ENCODE data around the gene DCHS2. TPM values are rescaled to one million over a fixed set of nuclear protein-coding genes. Genes with fewer than 3 reads are reported as not detected.

DCHS2 gene
- total RNA-seq, 1 donor = under 0.01 TPM

DNA sequence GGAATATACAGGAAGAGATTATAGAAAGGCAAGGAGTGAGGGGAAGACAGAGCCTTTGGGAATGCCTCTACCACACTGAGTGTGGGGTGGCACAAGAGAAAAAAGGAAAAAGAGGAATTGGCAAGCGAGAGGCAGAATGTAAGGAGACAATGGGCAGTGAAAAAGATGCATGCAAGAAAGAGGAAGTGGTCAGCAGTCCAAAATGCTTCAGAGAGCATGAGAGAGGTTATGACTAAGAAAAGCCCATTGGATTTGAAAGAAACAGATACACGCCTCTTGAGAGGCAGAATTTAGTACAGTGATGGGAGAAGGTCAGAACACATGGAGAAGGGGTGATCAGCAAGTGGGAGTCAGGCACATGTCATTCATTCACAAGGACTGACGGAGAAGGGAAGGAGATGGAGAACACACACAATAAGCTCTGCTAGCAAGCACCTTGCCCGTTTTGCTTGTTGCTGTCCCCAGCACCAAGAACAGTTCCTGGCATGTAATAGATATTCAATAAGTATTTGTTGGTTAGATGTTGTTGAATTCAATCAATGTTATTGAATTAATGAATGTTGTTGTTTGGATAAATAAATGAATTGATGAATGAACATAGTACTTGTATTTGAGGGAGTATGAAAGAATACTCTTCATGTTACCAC lies 6.3 kb downstream of the DCHS2 start:
- Histone ChIP-seq H3K79me2 (ENCODE audit: insufficient read depth, low read length) (no peaks in the 10 kb centered on the region), H2AFZ (ENCODE audit: low read length) (no peak overlapping the region), H3K9me3 (ENCODE audit: low read depth, low read length) (no peaks in the 10 kb centered on the region), H3K27ac (ENCODE audit: low read depth, low read length) (no peak overlapping the region), H3K4me2 (ENCODE audit: insufficient read depth, low read length) (no peak overlapping the region), H3K27me3 (ENCODE audit: insufficient read depth, low read length) (peaks cover 5% of the 10 kb centered on the region), H4K20me1 (ENCODE audit: insufficient read depth, low read length) (no peaks in the 10 kb centered on the region), H3K4me1 (ENCODE audit: insufficient read depth, low read length) (no peaks in the 10 kb centered on the region), H3K4me3 (ENCODE audit: insufficient read depth, low read length) (no peak overlapping the region), H3K36me3 (ENCODE audit: insufficient read depth, low read length) (no peaks in the 10 kb centered on the region)
- TF ChIP-seq, protein P1, sequence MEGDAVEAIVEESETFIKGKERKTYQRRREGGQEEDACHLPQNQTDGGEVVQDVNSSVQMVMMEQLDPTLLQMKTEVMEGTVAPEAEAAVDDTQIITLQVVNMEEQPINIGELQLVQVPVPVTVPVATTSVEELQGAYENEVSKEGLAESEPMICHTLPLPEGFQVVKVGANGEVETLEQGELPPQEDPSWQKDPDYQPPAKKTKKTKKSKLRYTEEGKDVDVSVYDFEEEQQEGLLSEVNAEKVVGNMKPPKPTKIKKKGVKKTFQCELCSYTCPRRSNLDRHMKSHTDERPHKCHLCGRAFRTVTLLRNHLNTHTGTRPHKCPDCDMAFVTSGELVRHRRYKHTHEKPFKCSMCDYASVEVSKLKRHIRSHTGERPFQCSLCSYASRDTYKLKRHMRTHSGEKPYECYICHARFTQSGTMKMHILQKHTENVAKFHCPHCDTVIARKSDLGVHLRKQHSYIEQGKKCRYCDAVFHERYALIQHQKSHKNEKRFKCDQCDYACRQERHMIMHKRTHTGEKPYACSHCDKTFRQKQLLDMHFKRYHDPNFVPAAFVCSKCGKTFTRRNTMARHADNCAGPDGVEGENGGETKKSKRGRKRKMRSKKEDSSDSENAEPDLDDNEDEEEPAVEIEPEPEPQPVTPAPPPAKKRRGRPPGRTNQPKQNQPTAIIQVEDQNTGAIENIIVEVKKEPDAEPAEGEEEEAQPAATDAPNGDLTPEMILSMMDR (IDR thresholded peaks at IDR 0.05; ENCODE audit: extremely low read depth, low read depth, low read length) = no peak
- DNase-seq (ENCODE audit: insufficient read length, low spot score, missing footprints) = no peak

DNA sequence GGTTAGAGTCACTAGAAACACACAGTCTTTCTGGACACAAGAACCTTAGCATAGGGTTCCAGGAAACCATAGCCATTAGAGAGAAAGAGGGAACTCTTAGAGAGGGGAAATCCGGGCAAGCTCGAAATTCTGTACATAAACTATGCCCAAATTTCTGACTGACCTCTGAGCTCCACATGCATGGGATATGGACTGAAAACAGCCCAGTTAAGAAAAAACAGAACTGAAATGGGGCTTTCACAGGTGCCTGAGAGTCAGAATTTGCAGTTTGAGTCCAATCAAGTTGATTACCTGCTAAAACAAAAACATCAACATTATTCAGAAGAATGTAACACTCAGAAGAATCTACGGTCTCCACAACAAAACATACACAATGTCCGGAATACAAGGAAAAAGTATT lies 13.1 kb downstream of the DCHS2 start:
- DNase-seq (ENCODE audit: insufficient read length, low spot score, missing footprints) = no peak
- Histone ChIP-seq H3K4me2 (ENCODE audit: insufficient read depth, low read length) (no peak overlapping the region), H3K36me3 (ENCODE audit: insufficient read depth, low read length) (no peaks in the 10 kb centered on the region), H3K4me3 (ENCODE audit: insufficient read depth, low read length) (no peak overlapping the region), H3K79me2 (ENCODE audit: insufficient read depth, low read length) (no peaks in the 10 kb centered on the region), H2AFZ (ENCODE audit: low read length) (no peak overlapping the region), H3K27me3 (ENCODE audit: insufficient read depth, low read length) (no peaks in the 10 kb centered on the region), H4K20me1 (ENCODE audit: insufficient read depth, low read length) (no peaks in the 10 kb centered on the region), H3K27ac (ENCODE audit: low read depth, low read length) (no peak overlapping the region), H3K4me1 (ENCODE audit: insufficient read depth, low read length) (no peaks in the 10 kb centered on the region), H3K9me3 (ENCODE audit: low read depth, low read length) (no peaks in the 10 kb centered on the region)
- TF ChIP-seq, protein P1 (IDR thresholded peaks at IDR 0.05; ENCODE audit: extremely low read depth, low read depth, low read length) = no peak

DNA sequence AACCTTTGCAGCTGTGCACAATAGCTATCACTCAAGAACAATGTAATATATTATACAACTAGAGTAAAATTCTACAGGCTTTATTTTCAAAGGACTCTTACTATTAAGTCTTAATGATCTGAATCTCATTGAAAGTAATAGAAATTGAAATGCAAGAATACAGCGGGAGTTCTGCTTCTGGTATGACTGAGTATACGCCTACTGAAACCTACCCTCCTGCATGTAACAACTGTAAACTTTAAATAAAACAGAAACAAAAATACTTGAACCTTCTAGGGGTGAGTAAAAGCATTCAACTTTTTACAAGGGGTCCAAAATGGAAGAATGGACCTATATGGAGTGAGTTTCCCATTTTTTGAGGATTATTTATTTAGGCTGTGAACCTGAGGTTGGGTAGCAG lies 13.5 kb downstream of the DCHS2 start:
- Histone ChIP-seq H2AFZ (ENCODE audit: low read length) (no peak overlapping the region), H3K4me3 (ENCODE audit: insufficient read depth, low read length) (no peak overlapping the region), H3K4me2 (ENCODE audit: insufficient read depth, low read length) (no peak overlapping the region), H3K79me2 (ENCODE audit: insufficient read depth, low read length) (no peaks in the 10 kb centered on the region), H4K20me1 (ENCODE audit: insufficient read depth, low read length) (no peaks in the 10 kb centered on the region), H3K27me3 (ENCODE audit: insufficient read depth, low read length) (no peaks in the 10 kb centered on the region), H3K36me3 (ENCODE audit: insufficient read depth, low read length) (no peaks in the 10 kb centered on the region), H3K4me1 (ENCODE audit: insufficient read depth, low read length) (no peaks in the 10 kb centered on the region), H3K27ac (ENCODE audit: low read depth, low read length) (no peak overlapping the region), H3K9me3 (ENCODE audit: low read depth, low read length) (no peaks in the 10 kb centered on the region)
- no peak for DNase-seq (ENCODE audit: insufficient read length, low spot score, missing footprints)
- TF ChIP-seq, protein P1 (IDR thresholded peaks at IDR 0.05; ENCODE audit: extremely low read depth, low read depth, low read length) = no peak

- Histone ChIP-seq H3K36me3 (ENCODE audit: insufficient read depth, low read length) (no peaks in the 10 kb centered on the region), H2AFZ (ENCODE audit: low read length) (no peak overlapping the region), H3K27ac (ENCODE audit: low read depth, low read length) (no peak overlapping the region), H3K4me2 (ENCODE audit: insufficient read depth, low read length) (no peak overlapping the region), H3K4me3 (ENCODE audit: insufficient read depth, low read length) (no peak overlapping the region), H4K20me1 (ENCODE audit: insufficient read depth, low read length) (no peaks in the 10 kb centered on the region), H3K4me1 (ENCODE audit: insufficient read depth, low read length) (no peaks in the 10 kb centered on the region), H3K27me3 (ENCODE audit: insufficient read depth, low read length) (no peaks in the 10 kb centered on the region), H3K79me2 (ENCODE audit: insufficient read depth, low read length) (no peaks in the 10 kb centered on the region), H3K9me3 (ENCODE audit: low read depth, low read length) (no peaks in the 10 kb centered on the region)
- DNase-seq (ENCODE audit: insufficient read length, low spot score, missing footprints) = no peak
- TF ChIP-seq, protein P1 (IDR thresholded peaks at IDR 0.05; ENCODE audit: extremely low read depth, low read depth, low read length) = no peak
Observed at GRCh38 chr4:154476232-154476631, 15.4 kb downstream of the DCHS2 start.
